ENCODE results near the gene GNG4.
A peak's percentile ranks its signal among the peaks of the same experiment; 100 is the strongest.
"Not testable (repeated sequence)": the region's sequence is repeated elsewhere in the genome, so short reads cannot be mapped to it uniquely, and the experiment has no call there.

The GNG4 gene

DNA sequence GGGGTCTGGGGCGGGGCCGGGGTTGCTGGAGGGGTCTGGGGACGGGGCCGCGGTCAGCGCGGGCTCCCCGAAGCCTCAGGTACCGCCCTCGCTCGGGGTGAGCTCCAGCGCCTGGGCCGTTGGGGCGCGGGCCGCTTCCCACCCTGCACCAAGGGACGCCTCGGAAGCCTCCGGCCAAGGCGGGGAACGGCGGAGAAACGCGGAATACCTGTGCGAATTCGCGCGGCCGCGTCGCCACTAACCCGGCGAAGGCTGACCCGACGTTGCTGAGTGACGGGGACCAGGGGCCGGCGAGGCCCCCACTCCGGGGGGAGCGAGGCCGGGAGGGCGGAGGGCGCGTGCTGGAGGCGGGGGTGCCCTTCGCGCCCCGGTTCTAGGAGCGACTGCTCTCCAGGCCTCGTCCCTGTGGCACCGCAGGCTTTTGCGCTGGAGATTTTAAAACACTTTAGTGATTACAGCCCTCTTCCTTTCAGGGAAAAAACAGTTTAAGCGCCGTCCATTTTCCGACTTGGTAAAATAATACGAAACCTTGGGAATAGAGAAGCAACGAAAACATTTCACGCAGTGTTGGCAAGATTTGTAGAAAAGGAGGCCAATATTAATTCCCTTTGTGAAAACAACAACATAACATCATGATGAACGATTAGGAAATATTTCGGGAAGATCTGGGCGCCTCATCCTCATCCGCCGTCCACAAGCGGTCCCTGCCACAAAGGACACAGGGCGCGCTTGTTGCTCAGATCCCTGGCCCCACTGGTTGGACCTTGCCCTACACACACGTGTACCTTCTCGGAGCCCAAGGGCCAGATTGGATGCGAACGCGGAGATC is 971 bp upstream of the GNG4 start:
- Histone ChIP-seq H3K4me3 (ENCODE audit: low read length in 2 of 2) (peak overlapping the region; percentile 48 to 52), H3K27me3 (ENCODE audit: control insufficient read depth in 1 of 2, insufficient read depth in 2 of 2, low read length in 2 of 2) (peaks cover 30 to 42% of the 10 kb centered on the region in 2 donors), H3K36me3 (ENCODE audit: control insufficient read depth in 2 of 2, insufficient read depth in 2 of 2, low read length in 2 of 2) (no peaks in the 10 kb centered on the region), H3K27ac (ENCODE audit: low read length) (no peak overlapping the region), H3K9ac (ENCODE audit: low read length in 2 of 2) (no peak overlapping the region), H3K9me3 (ENCODE audit: control insufficient read depth in 2 of 2, low read length in 2 of 2) (no peaks in the 10 kb centered on the region), H3K4me1 (ENCODE audit: control insufficient read depth, insufficient read depth, low read length) (peaks cover 20% of the 10 kb centered on the region)

DNA sequence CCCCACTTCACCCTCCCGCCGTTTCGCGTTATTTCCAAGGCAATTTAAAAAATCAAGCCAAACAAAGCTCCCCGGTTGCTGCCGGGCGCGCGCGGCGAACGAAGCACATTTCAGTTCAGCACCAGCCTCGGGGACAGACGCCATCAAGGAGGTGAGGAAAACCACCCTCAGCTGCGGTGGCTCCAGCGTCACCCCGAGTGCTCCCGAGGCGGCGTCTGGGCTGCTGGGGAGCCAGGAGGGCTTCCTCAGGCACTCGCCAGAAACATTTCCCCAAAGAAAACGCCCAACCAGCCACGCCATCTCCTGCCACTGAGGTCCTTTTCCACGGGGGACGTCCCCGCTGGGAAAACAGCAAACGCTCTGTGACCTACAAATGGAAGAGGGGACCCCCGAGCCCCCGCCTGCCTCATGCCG is 623 bp downstream of the GNG4 start:
- Histone ChIP-seq H3K4me1 (ENCODE audit: control insufficient read depth, insufficient read depth, low read length) (peaks cover 20% of the 10 kb centered on the region), H3K9me3 (ENCODE audit: control insufficient read depth in 2 of 2, low read length in 2 of 2) (no peaks in the 10 kb centered on the region), H3K36me3 (ENCODE audit: control insufficient read depth in 2 of 2, insufficient read depth in 2 of 2, low read length in 2 of 2) (no peaks in the 10 kb centered on the region), H3K9ac (ENCODE audit: low read length in 2 of 2) (no peak overlapping the region), H3K4me3 (ENCODE audit: low read length in 2 of 2) (peak overlapping the region; percentile 9 to 67), H3K27me3 (ENCODE audit: control insufficient read depth in 1 of 2, insufficient read depth in 2 of 2, low read length in 2 of 2) (peaks cover 30 to 38% of the 10 kb centered on the region in 2 donors), H3K27ac (ENCODE audit: low read length) (no peak overlapping the region)

DNA sequence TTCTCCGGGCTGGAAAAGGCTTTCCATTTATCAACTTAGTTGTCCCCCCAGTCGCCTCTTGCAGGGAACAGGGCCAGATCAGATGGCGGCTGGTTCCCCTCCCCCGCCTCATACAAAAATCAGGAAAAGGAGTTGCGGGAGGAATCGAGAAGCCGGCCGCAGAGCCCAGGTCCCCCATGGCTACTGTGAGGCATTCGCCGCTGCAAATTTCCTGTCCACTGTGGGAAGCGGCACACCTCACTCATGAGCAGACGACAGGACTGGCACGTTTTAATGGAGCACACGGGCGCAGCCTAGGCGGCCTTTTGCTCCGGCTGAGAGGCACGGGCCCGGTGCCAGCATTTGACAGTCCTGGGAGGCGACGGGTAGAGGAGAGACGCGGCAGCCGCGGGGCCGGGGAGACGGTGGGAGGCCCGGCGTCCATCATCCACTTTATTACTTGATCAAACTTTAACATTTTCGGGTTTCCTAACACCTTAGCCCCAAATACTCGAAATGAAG is 1.1 kb downstream of the GNG4 start:
- Histone ChIP-seq H3K27me3 (ENCODE audit: control insufficient read depth in 1 of 2, insufficient read depth in 2 of 2, low read length in 2 of 2) (peaks cover 30 to 38% of the 10 kb centered on the region in 2 donors), H3K9me3 (ENCODE audit: control insufficient read depth in 2 of 2, low read length in 2 of 2) (no peaks in the 10 kb centered on the region), H3K9ac (ENCODE audit: low read length in 2 of 2) (no peak overlapping the region), H3K4me3 (ENCODE audit: low read length in 2 of 2) (peak overlapping the region; percentile 9 to 67), H3K4me1 (ENCODE audit: control insufficient read depth, insufficient read depth, low read length) (peaks cover 20% of the 10 kb centered on the region), H3K36me3 (ENCODE audit: control insufficient read depth in 2 of 2, insufficient read depth in 2 of 2, low read length in 2 of 2) (no peaks in the 10 kb centered on the region), H3K27ac (ENCODE audit: low read length) (no peak overlapping the region)

DNA sequence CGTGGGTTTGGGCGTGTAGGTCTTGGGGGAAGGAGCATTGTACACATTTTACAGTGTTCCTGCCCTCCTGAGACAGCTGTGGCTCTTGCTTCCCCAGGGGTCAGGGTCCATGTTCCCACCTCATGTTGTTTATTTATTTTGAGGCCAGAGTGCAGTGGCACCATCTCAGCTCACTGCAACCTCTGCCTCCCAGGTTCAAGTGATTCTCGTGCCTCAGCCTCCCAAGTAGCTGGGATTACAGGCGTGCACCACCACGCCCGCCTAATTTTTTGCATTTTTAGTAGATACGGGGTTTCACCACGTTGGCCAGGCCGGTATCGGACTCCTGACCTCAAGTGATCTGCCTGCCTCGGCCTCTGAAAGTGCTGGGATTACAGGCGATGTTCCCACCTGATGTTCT is 2.0 kb downstream of the GNG4 start:
- H3K9ac ChIP-seq (ENCODE audit: low read length in 2 of 2); H3K27ac ChIP-seq (ENCODE audit: low read length); H3K4me3 ChIP-seq (ENCODE audit: low read length in 2 of 2); H3K36me3 ChIP-seq (ENCODE audit: control insufficient read depth in 2 of 2, insufficient read depth in 2 of 2, low read length in 2 of 2); H3K9me3 ChIP-seq (ENCODE audit: control insufficient read depth in 2 of 2, low read length in 2 of 2): not testable (repeated sequence)
- H3K27me3 ChIP-seq (ENCODE audit: control insufficient read depth in 1 of 2, insufficient read depth in 2 of 2, low read length in 2 of 2) = peaks cover 30 to 36% of the 10 kb centered on the region in 2 donors
- H3K4me1 ChIP-seq (ENCODE audit: control insufficient read depth, insufficient read depth, low read length) = peaks cover 20% of the 10 kb centered on the region

DNA sequence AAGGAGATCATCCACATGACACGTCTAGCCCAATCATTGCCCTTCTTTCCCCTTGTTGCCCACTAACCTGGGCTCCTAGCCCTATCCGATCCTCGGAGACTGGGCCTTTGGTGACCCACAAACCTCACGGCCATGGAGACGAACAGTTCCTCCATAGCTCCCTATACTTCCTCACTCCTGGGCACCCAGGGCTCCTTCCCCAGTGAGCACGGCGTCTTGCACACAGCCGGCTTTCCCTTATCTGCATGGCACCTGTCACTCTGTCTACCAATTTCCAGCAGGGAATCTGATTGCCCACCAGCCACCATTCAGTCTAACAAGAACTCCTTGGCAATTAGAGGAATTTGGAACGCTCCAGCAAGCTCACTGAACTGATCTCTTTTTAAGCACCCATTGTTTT is 3.1 kb downstream of the GNG4 start:
- H3K27me3 ChIP-seq (ENCODE audit: control insufficient read depth in 1 of 2, insufficient read depth in 2 of 2, low read length in 2 of 2) = peaks cover 25 to 31% of the 10 kb centered on the region in 2 donors
- no peak overlapping the region for H3K9ac ChIP-seq (ENCODE audit: low read length in 2 of 2)
- H3K4me1 ChIP-seq (ENCODE audit: control insufficient read depth, insufficient read depth, low read length) = peaks cover 20% of the 10 kb centered on the region
- H3K4me3 ChIP-seq (ENCODE audit: low read length in 2 of 2) = no peak overlapping the region
- H3K9me3 ChIP-seq (ENCODE audit: control insufficient read depth in 2 of 2, low read length in 2 of 2) = no peaks in the 10 kb centered on the region
- H3K27ac ChIP-seq (ENCODE audit: low read length) = no peak overlapping the region
- no peaks in the 10 kb centered on the region for H3K36me3 ChIP-seq (ENCODE audit: control insufficient read depth in 2 of 2, insufficient read depth in 2 of 2, low read length in 2 of 2)

GRCh38 chr1:235644693-235645305 is 4.8 kb downstream of the GNG4 start:
- H3K27me3 ChIP-seq (ENCODE audit: control insufficient read depth in 1 of 2, insufficient read depth in 2 of 2, low read length in 2 of 2) = peaks cover 17 to 19% of the 10 kb centered on the region in 2 donors
- no peak overlapping the region for H3K4me3 ChIP-seq (ENCODE audit: low read length in 2 of 2)
- H3K36me3 ChIP-seq (ENCODE audit: control insufficient read depth in 2 of 2, insufficient read depth in 2 of 2, low read length in 2 of 2) = no peaks in the 10 kb centered on the region
- no peak overlapping the region for H3K9ac ChIP-seq (ENCODE audit: low read length in 2 of 2)
- no peak overlapping the region for H3K27ac ChIP-seq (ENCODE audit: low read length)
- peaks cover 14% of the 10 kb centered on the region for H3K4me1 ChIP-seq (ENCODE audit: control insufficient read depth, insufficient read depth, low read length)
- H3K9me3 ChIP-seq (ENCODE audit: control insufficient read depth in 2 of 2, low read length in 2 of 2) = no peaks in the 10 kb centered on the region

GRCh38 chr1:235643837-235644692 is 5.5 kb downstream of the GNG4 start:
- H3K4me3 ChIP-seq (ENCODE audit: low read length in 2 of 2) = no peak overlapping the region
- peaks cover 15 to 17% of the 10 kb centered on the region in 2 donors for H3K27me3 ChIP-seq (ENCODE audit: control insufficient read depth in 1 of 2, insufficient read depth in 2 of 2, low read length in 2 of 2)
- H3K9ac ChIP-seq (ENCODE audit: low read length in 2 of 2) = no peak overlapping the region
- H3K9me3 ChIP-seq (ENCODE audit: control insufficient read depth in 2 of 2, low read length in 2 of 2) = no peaks in the 10 kb centered on the region
- no peaks in the 10 kb centered on the region for H3K36me3 ChIP-seq (ENCODE audit: control insufficient read depth in 2 of 2, insufficient read depth in 2 of 2, low read length in 2 of 2)
- no peak overlapping the region for H3K27ac ChIP-seq (ENCODE audit: low read length)
- H3K4me1 ChIP-seq (ENCODE audit: control insufficient read depth, insufficient read depth, low read length) = peaks cover 9% of the 10 kb centered on the region

DNA sequence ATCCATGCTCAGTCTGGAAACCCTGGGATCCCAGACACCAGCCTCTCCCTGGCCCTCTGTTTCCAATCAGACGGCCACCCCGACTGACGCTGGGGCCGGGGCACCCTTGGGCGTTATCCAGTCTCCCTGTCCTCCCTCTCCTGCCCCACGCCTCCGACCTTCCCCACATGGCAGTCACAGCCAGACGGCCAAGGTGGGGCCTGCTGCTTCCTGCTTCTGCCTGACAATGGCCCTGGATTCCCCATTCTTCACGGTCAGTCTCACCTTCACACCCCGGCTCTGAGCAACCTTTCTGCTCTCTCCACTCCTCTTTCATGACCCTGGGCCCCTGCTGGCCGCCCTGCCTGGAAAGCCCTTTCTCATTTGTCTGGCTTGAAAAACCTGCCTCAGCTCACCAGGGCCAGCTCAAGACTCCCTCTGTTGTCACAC is 6.6 kb downstream of the GNG4 start:
- Histone ChIP-seq H3K27me3 (ENCODE audit: control insufficient read depth in 1 of 2, insufficient read depth in 2 of 2, low read length in 2 of 2) (peaks cover 4 to 6% of the 10 kb centered on the region in 2 donors), H3K36me3 (ENCODE audit: control insufficient read depth in 2 of 2, insufficient read depth in 2 of 2, low read length in 2 of 2) (no peaks in the 10 kb centered on the region), H3K4me1 (ENCODE audit: control insufficient read depth, insufficient read depth, low read length) (no peaks in the 10 kb centered on the region), H3K27ac (ENCODE audit: low read length) (no peak overlapping the region), H3K9me3 (ENCODE audit: control insufficient read depth in 2 of 2, low read length in 2 of 2) (no peaks in the 10 kb centered on the region), H3K9ac (ENCODE audit: low read length in 2 of 2) (no peak overlapping the region), H3K4me3 (ENCODE audit: low read length in 2 of 2) (no peak overlapping the region)

GRCh38 chr1:235642011-235642942 is 7.3 kb downstream of the GNG4 start:
- Histone ChIP-seq H3K36me3 (ENCODE audit: control insufficient read depth in 2 of 2, insufficient read depth in 2 of 2, low read length in 2 of 2) (no peaks in the 10 kb centered on the region), H3K27ac (ENCODE audit: low read length) (no peak overlapping the region), H3K4me3 (ENCODE audit: low read length in 2 of 2) (no peak overlapping the region)

GRCh38 chr1:235640580-235640979 is 9.0 kb downstream of the GNG4 start:
- H3K9me3 ChIP-seq (ENCODE audit: control insufficient read depth in 2 of 2, low read length in 2 of 2) = no peaks in the 10 kb centered on the region
- H3K9ac ChIP-seq (ENCODE audit: low read length in 2 of 2) = no peak overlapping the region
- H3K4me3 ChIP-seq (ENCODE audit: low read length in 2 of 2) = no peak overlapping the region
- H3K36me3 ChIP-seq (ENCODE audit: control insufficient read depth in 2 of 2, insufficient read depth in 2 of 2, low read length in 2 of 2) = no peaks in the 10 kb centered on the region
- H3K27me3 ChIP-seq (ENCODE audit: control insufficient read depth in 1 of 2, insufficient read depth in 2 of 2, low read length in 2 of 2) = no peaks in the 10 kb centered on the region
- H3K27ac ChIP-seq (ENCODE audit: low read length) = no peak overlapping the region
- H3K4me1 ChIP-seq (ENCODE audit: control insufficient read depth, insufficient read depth, low read length) = no peaks in the 10 kb centered on the region

More at GRCh38 chr1:235642011-235642942, 7.3 kb downstream of the GNG4 start:
- no peaks in the 10 kb centered on the region for H3K4me1 ChIP-seq (ENCODE audit: control insufficient read depth, insufficient read depth, low read length)
- H3K9me3 ChIP-seq (ENCODE audit: control insufficient read depth in 2 of 2, low read length in 2 of 2) = no peaks in the 10 kb centered on the region
- no peak overlapping the region for H3K9ac ChIP-seq (ENCODE audit: low read length in 2 of 2)
- H3K27me3 ChIP-seq (ENCODE audit: control insufficient read depth in 1 of 2, insufficient read depth in 2 of 2, low read length in 2 of 2) = peaks cover 0 to 3% of the 10 kb centered on the region in 2 donors

Data from stomach smooth muscle (tissue), 2 donors.